Fibroblast of villous mesenchyme (primary cell): ENCODE data around the gene PRPF40B. TPM values are rescaled to one million over a fixed set of nuclear protein-coding genes. Genes with fewer than 3 reads are reported as not detected.

Experiments used
- DNase-seq: peaks from one replicate; pipeline ENCODE4 v3.0.0-alpha.2; 2010; ENCODE audit warnings: low read depth
- H3K4me3 ChIP-seq: 2 replicates; pipeline ENCODE4 v1.5.1; 2011; ENCODE audit warnings: low read depth, mild to moderate bottlenecking, low read length
- CTCF ChIP-seq: IDR thresholded peaks from 2 replicates; pipeline ENCODE4 v1.5.1; 2012; ENCODE audit warnings: low read depth, mild to moderate bottlenecking, low read length; ENCODE audit not compliant: insufficient read depth
- total RNA-seq: library from RNA; depleted of rRNA; stranded (reverse); fragments of >200 nt; gene quantifications from 2 replicates; pipeline ENCODE4 v1.2.3, GENCODE V29; 2012

PRPF40B gene
- total RNA-seq, 1 donor: 8.2 TPM

GRCh38 chr12:49644620-49644994 is 21.2 kb downstream of the PRPF40B start:
- H3K4me3 ChIP-seq: no peak overlapping the region
- TF ChIP-seq CTCF: peak; percentile 99
- DNase-seq: peak; percentile 75

- no peak for TF ChIP-seq CTCF
- no peak for DNase-seq
- no peak overlapping the region for H3K4me3 ChIP-seq
Measured at GRCh38 chr12:49645146-49646039, 22.0 kb downstream of the PRPF40B start.

GRCh38 chr12:49646331-49646830 is 23.0 kb downstream of the PRPF40B start:
- TF ChIP-seq CTCF: no peak
- DNase-seq: no peak
- no peak overlapping the region for H3K4me3 ChIP-seq

- no peak for TF ChIP-seq CTCF
Measured at GRCh38 chr12:49646871-49647654, 23.7 kb downstream of the PRPF40B start.

GRCh38 chr12:49647827-49648711 is 24.7 kb downstream of the PRPF40B start:
- no peak for TF ChIP-seq CTCF
- H3K4me3 ChIP-seq: no peak overlapping the region
- no peak for DNase-seq

More at GRCh38 chr12:49646871-49647654, 23.7 kb downstream of the PRPF40B start:
- no peak overlapping the region for H3K4me3 ChIP-seq
- no peak for DNase-seq

- H3K4me3 ChIP-seq: no peak overlapping the region
- DNase-seq: no peak
- TF ChIP-seq CTCF: no peak
Measured at GRCh38 chr12:49648712-49649003, 25.3 kb downstream of the PRPF40B start.
